GM19463 (cell line): ENCODE results near the gene PI4KB.
"Not testable (repeated sequence)": the region's sequence is repeated elsewhere in the genome, so short reads cannot be mapped to it uniquely, and the experiment has no call there.

Source experiments
- ATAC-seq: cut with Tn5 transposase; IDR thresholded peaks from one replicate; pipeline ENCODE4 v1.9.1; 2021; ENCODE audit warnings: mild to moderate bottlenecking, moderate library complexity; ENCODE audit not compliant: unreplicated experiment

The PI4KB gene

DNA sequence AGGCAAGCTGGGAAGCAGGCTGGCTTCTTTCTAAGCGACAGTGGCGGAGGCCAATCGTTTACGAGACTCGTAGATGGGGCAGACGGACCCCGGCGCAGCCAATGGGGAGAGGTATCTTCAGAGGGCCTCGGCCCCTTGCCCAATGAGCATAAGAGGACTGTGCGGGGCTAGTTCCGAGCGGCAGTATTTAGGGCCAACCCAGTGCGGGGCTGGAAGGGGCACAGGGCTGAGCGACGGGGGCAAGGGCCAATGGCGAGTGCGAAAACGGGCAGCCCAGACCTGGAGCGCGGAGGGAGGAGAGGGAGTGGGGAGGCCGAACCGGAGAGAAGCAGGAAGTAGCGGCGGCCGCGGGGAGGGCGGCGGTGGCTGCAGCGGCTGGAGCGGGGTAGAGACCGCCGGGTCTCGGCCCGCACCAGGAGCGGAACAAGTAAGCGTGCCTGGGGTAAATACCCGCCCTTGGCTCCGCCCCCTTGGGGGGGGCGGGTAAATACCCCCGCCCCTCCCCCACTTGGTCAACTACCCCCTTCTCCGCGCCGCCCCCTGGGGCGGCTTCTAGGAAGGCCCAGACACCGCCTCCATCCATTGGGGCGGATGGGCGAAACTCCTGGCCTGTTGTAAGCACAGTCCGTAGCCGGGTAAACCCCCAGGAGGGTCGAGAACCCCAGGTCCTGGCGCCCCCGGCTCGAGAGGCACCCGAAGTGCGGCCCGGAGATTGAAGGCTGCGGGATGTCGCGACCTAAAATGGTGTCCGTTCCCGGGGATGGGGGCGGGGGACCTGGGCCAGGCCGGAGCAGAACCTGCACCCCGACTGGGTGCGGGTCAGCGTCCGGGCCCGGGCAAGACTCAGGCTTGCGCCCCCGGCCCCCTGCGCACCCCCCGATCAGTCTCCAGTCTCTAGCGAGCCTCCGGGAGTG lies 45.0 kb downstream of the PI4KB start, which contains the start of gene ZNF687:
Gene ZNF687 (plus strand): TSS at position 331 of the 914 bp plus-strand sequence. CDS start 3,993 bp downstream, outside the sequence.
- peak; percentile 87 for ATAC-seq

- peak; percentile 26 for ATAC-seq
Measured at GRCh38 chr1:151281225-151281968, 45.8 kb downstream of the PI4KB start.

DNA sequence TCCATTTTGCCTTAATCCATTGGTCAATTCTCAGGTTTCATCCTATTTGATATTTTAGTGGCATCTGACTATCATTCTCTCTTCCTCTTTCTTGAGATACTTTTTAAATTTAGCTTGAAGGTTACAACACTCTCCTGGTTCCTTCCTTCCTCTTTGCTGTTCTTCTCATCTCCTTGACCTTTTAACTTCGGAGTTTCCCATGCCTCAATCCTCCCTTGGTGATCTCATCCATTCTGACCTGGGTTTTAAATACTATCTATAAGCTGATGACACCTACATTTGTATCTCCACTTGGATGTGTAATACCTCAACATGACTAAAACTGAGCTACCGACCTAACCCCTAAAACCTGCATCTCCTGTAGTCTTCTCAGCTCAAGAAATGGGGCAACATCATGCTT lies 50.0 kb downstream of the PI4KB start:
- ATAC-seq: no peak

DNA sequence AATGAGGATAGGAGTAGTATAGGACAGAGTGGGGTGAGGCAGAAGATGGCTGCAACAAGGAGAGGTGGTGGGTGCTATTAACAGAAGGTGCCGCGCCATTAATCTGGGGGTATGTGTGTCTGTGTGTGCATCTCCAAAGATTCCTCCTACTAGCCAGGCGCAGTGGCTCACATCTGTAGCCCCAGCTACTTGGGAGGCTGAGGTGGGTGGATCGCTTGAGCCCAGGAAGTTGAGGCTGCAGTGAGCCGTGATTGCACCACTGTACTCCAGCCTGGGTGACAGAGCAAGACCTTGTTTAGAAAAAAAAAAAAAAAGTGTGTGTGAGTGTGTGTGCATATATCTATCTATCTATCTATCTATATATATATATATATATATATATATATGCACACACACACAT lies 51.9 kb downstream of the PI4KB start:
- ATAC-seq: not testable (repeated sequence)

- no peak for ATAC-seq
Measured at GRCh38 chr1:151273924-151274466, 53.2 kb downstream of the PI4KB start.

- no peak for ATAC-seq
Measured at GRCh38 chr1:151267760-151268159, 59.5 kb downstream of the PI4KB start.

- ATAC-seq: no peak
Measured at GRCh38 chr1:151266821-151267220, 60.4 kb downstream of the PI4KB start.

- ATAC-seq: no peak
Measured at GRCh38 chr1:151266315-151266714, 60.9 kb downstream of the PI4KB start.

GRCh38 chr1:151265446-151266236 lies 61.6 kb downstream of the PI4KB start:
- ATAC-seq: no peak

DNA sequence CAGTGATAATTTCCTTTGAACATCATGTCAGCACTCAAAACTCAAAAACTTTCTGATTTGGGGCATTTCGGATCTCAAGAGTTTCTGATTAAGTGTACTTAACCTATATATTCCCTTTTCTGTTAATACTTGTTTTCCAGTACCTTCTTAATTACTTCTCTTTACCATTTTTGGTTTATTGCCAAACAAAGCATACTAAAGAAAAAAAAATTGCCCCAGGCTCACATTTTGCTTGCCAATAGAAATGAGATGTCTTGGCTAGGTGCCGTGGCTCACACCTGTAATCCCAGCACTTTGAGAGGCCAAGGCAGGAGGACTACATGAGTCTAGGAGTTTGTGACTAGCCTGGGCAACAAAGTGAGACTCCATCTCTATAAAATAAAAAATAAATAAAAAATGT lies 67.9 kb downstream of the PI4KB start:
- no peak for ATAC-seq

- no peak for ATAC-seq
Measured at GRCh38 chr1:151255381-151255780, 71.8 kb downstream of the PI4KB start.

- ATAC-seq: peak; percentile 95
Measured at GRCh38 chr1:151254217-151255213, 72.7 kb downstream of the PI4KB start, which contains the start of gene PSMD4. PSMD4 (plus strand) TSS chr1:151254734; CDS start chr1:151254783, 49 bp downstream.

DNA sequence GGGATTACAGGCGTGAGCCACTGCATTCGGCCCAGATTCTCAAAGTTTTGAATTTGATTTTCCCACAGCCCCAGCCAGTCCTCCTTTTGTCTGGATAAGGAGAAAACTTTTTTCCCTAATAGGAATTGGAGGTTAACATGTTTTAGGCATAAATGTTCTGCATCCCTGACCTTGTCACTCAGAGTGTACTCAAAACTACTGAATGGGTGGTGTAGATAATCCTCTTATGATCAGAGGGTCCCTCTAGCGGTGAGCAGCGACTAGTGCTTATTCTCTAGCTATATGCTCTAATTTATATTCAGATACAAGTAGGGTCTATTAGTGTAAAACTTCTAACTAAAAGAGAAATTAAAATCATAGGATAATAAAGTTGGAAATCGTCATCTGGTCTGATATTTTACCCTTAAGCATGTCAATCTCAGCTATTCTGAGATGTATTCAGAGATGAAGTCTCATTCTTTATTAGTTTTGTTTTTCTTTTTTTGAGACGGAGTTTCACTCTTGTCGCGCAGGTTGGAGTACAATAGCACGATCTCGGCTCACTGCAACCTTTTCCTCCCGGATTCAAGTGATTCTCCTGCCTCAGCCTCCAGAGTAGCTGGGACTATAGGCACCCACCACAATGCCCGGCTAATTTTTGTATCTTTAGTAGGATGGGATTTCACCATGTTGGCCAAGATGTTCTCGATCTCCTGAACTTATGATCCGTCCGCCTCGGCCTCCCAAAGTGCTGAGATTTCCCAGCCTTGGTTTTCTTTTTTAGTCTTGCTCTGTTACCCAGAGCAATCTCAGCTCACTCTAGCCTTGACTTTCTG lies 75.4 kb downstream of the PI4KB start:
- no peak for ATAC-seq

DNA sequence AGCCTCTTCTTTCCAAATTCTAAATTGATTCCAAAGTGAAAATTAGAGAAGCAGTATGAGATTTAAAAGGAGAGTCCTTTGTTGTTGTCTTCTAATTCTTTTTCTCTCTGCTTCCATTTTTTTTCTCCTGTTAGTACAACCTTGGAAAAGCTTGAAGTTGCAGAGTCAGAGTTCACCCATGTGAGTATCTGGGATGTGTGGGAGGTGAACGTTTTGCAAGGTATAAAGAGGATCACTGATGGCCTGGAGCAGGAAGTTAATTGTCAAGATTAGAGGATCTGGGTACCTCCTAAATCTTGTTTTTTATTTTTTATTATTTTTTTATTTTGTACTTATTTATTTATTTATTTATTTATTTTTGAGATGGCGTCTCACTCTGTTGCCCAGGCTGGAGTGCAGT lies 80.4 kb downstream of the PI4KB start:
- ATAC-seq: no peak

DNA sequence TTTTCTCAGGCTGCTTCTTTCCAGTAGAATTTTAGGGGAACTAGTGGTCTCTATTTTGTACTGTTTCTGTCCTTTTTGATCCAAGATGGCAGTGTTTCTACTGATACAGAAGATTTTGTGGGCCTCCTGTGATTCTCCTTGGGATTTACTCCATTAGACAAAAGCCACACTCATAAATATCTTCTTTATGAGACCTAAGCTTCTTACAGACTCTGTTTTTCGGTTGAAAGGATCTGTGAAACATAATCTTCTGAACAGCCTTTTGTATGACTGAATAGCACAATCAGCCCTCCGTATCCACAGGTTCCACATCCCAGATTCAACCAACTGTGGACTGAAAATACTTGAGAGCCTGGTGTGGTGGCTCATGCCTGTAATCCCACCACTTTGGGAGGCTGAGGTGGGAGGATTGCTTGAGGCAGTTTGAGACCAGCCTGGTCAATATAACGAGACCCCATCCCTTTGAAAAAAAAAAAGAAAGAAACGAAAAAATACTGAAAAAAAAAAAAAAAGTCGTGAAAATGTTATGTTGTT lies 83.5 kb downstream of the PI4KB start:
- no peak for ATAC-seq

- no peak for ATAC-seq
Measured at GRCh38 chr1:151242442-151242841, 84.8 kb downstream of the PI4KB start.
